ENCODE data around the gene GINS2. TPM values are rescaled to one million over a fixed set of nuclear protein-coding genes. Genes with fewer than 3 reads are reported as not detected.
A peak's percentile ranks its signal among the peaks of the same experiment; 100 is the strongest.

The GINS2 gene
- total RNA-seq, 1 experiment from 2014 or later = 71.9 TPM

- no peak for DNase-seq (ENCODE audit: low spot score)
- Histone ChIP-seq H3K27me3 (replicated peaks; ENCODE audit: insufficient read depth, low read depth, low read length, poor library complexity) (no peaks in the 10 kb centered on the region), H3K27ac (ENCODE audit: low read depth, low read length, poor library complexity, severe bottlenecking) (no peak overlapping the region), H3K4me3 (ENCODE audit: low read depth, low read length, poor library complexity, severe bottlenecking) (peak overlapping the region; percentile 91), H3K36me3 (ENCODE audit: insufficient read depth, low read length, poor library complexity, severe bottlenecking) (peaks cover 15% of the 10 kb centered on the region), H3K4me1 (ENCODE audit: insufficient read depth, low read length, poor library complexity, severe bottlenecking) (no peaks in the 10 kb centered on the region), H3K9me3 (ENCODE audit: low read depth, low read length, poor library complexity, severe bottlenecking) (no peaks in the 10 kb centered on the region)
- POLR2A ChIA-PET (ENCODE audit: low non-redundant PET) = no interaction called here
- no TSS peak for BruUV-seq (replicated peaks)
- TF ChIP-seq EZH2 (IDR thresholded peaks at IDR 0.05; ENCODE audit: borderline replicate concordance, low read depth, low read length, poor library complexity, severe bottlenecking) (no peak), CTCF (conservative IDR thresholded peaks at IDR 0.05; ENCODE audit: low read depth, low read length) (no peak)
- CTCF ChIA-PET = interaction anchor here (0.6 kb wide), 1 partner anchor 78 kb away, joined by 3 read pairs; no protein-coding TSS in a partner anchor
- intact Hi-C loops (cut with micrococcal nuclease; ENCODE audit: unreplicated experiment) = no loop called here
Observed at GRCh38 chr16:85689285-85689949, 663 bp upstream of the GINS2 start.

DNA sequence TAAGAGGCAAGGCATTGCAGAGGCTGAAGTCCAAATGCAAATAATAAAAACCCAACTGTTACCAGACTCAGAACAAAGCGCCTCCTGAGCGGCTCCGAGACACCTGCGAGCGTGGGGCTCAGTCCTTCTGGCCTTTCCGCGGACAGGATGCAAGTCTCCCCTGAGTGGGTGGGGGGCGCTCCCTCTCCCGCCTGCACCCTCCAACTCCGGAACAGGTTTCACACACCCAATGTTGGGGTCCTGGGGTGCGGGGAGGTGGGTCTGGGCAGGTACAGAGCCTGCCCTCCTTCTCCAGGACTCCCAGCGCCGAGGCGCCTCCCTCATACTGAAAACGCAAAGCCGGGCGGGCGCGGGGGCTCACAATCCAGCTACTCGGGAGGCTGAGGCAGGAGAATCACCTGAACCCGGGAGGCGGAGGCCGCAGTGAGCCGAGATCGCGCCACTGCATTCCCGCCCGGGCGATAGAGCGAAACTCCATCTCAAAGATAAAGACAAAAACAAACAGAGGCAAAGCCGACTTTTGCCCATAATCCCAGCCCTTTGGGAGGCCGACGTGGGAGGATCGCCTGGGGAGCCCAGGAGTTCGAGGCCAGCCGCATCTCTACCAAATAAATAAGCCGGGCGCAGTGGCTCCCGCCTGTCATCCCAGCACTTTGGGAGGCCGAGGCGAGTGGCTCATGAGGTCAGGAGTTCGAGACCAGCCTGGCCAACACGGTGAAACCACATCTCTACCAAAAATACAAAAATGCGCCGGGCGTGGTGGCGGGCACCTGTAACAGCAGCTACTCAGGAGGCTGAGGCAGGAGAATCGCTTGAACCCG lies 893 bp downstream of the GINS2 start:
- no peaks in the 10 kb centered on the region for H3K9me3 ChIP-seq (ENCODE audit: low read depth, low read length, poor library complexity, severe bottlenecking)
- POLR2A ChIA-PET (ENCODE audit: low non-redundant PET) = no interaction called here
- intact Hi-C loops (cut with micrococcal nuclease; ENCODE audit: unreplicated experiment) = no loop called here

More for the DNA sequence above, 893 bp downstream of the GINS2 start:
- Histone ChIP-seq H3K36me3 (ENCODE audit: insufficient read depth, low read length, poor library complexity, severe bottlenecking) (peaks cover 23% of the 10 kb centered on the region), H3K27me3 (replicated peaks; ENCODE audit: insufficient read depth, low read depth, low read length, poor library complexity) (no peaks in the 10 kb centered on the region), H3K27ac (ENCODE audit: low read depth, low read length, poor library complexity, severe bottlenecking) (peak overlapping the region; percentile 86), H3K4me3 (ENCODE audit: low read depth, low read length, poor library complexity, severe bottlenecking) (peak overlapping the region; percentile 91), H3K4me1 (ENCODE audit: insufficient read depth, low read length, poor library complexity, severe bottlenecking) (no peaks in the 10 kb centered on the region)
- no TSS peak for BruUV-seq (replicated peaks)
- CTCF ChIA-PET = no interaction called here
- no peak for DNase-seq (ENCODE audit: low spot score)
- TF ChIP-seq CTCF (conservative IDR thresholded peaks at IDR 0.05; ENCODE audit: low read depth, low read length) = no peak
- TF ChIP-seq EZH2 (IDR thresholded peaks at IDR 0.05; ENCODE audit: borderline replicate concordance, low read depth, low read length, poor library complexity, severe bottlenecking) = no peak

All from A673 (cell line).